ENCODE data around the gene YAE1.
"Not testable (repeated sequence)": the region's sequence is repeated elsewhere in the genome, so short reads cannot be mapped to it uniquely, and the experiment has no call there.

YAE1 gene, protein sequence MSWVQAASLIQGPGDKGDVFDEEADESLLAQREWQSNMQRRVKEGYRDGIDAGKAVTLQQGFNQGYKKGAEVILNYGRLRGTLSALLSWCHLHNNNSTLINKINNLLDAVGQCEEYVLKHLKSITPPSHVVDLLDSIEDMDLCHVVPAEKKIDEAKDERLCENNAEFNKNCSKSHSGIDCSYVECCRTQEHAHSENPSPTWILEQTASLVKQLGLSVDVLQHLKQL

DNA sequence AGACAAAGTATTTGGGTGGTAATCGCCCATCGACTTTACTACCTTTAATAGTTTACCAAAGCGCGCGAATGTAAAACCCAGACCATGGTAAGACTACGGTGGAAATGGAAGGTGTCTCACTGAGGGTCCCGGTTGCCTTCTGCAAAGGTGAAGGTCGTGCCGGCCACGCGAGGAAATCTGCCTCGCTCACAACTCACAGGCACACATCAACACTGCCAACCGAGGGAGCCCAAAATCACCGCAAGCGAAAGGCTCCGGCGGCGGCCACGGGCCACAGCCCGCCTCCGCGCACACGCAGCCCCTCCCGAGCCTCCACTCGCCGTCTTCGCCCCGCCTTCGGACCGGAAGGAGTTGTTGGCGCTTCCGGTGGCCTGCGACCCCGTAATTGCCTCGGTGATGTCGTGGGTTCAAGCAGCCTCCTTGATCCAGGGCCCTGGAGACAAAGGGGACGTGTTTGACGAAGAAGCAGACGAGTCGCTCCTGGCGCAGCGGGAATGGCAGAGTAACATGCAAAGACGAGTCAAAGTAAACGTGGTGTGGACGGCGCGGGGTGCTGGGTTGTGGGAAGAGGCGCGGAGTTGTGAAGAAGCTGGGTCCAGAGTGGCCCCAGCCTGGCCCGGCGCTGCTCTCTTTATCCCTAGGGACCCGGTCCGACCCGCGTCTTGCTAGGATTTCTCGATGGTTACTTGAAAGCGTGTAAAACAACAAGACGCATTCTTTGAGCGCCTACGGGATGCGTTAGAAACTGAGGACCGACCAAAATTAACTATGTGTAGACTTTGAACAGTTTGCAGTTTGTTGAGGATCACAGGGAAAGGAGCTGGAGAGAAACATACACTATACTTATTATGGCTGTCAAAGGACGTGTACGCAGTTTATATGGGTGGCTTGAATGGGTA, at the start of gene YAE1:
Gene YAE1, plus strand, starts transcription at position 382 of the 899 bp plus-strand sequence. Its CDS starts 15 bp downstream, at position 397.
- DNase-seq (ENCODE audit: low spot score): peak; percentile 76

GRCh38 chr7:39516498-39516897, 49.7 kb upstream of the YAE1 start:
- DNase-seq (ENCODE audit: low spot score): no peak

GRCh38 chr7:39517240-39517639, 49.0 kb upstream of the YAE1 start:
- DNase-seq (ENCODE audit: low spot score): no peak

DNA sequence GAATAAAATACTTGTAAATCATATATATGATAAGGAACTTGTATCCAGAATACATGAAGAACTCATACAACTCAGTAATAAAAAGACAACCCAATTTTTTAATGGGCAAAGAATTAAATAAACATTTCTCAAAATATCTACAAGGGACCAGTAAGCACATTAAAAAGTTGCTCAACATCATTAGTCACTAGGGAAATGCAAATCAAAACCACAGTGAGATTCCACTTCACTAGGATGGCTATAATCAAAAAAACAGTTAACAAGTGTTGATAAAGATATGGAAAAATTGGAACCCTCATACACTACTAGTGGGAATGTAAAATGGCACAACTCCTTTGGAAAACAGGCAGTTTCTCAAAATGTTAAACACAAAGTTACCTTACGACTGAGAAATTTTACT, 40.3 kb upstream of the YAE1 start:
- DNase-seq (ENCODE audit: low spot score): no peak

- DNase-seq (ENCODE audit: low spot score): no peak
These were observed 39.5 kb upstream of the YAE1 start for GRCh38 chr7:39526666-39527065.

DNA sequence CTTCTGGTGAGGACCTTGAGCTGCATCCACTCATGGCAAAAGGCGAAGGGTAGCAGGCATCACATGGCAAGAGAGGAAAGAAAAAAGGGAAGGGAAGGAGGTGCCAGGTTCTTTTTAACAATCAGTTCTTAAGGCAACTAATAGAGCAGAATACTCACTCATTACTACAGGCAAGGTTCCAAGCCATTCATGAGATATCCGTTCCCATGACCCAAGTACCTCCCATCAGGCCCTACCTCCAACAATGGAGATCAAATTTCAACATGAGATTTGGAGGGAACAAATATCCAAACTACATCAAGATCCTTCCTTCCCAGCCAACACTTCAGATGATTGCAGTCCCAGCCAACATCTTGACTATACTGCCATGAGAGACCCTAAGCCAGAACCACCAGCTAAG, 38.9 kb upstream of the YAE1 start:
- no peak for DNase-seq (ENCODE audit: low spot score)

- no peak for DNase-seq (ENCODE audit: low spot score)
These were observed 38.3 kb upstream of the YAE1 start for GRCh38 chr7:39527951-39528350.

DNA sequence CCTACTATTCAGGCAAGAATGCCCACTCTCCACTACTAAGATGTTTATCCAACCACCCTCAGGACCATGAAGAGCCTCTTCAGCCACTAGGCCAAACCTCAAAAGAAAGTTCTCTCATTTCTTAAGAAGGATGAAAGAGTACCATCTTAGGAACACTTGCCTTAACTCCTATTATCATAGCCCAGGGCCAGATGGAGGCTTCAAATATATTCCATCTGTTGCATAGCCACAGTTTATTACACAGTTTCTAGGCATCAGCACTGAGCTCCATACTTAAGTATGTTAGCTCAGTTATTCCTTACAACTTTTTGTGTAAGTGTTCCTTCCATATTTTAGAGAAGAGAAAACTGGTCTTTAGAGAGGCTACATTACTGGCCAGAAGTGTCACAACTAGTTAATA, 37.4 kb upstream of the YAE1 start:
- DNase-seq (ENCODE audit: low spot score): no peak

DNA sequence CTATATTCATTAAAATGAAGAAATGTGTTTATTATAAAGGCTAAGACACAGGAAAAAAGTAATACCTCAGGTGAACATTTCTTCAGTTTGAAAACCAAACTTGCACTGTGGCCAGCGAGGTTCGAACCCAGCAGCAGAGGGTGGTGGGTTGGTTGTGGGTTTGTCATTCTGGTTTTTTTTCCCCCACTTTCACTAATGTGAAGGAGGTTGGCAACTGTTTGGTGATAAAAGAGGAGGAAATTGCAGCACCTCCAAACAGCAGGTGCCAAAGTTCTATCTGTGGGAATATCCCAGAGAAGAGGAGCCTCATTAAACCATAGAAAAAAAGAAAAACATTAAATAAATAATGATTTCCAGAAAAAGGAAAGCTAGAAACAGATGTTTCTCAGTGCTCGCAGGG, 36.6 kb upstream of the YAE1 start:
- no peak for DNase-seq (ENCODE audit: low spot score)

- no peak for DNase-seq (ENCODE audit: low spot score)
These were observed 35.2 kb upstream of the YAE1 start for GRCh38 chr7:39530971-39531370.

DNA sequence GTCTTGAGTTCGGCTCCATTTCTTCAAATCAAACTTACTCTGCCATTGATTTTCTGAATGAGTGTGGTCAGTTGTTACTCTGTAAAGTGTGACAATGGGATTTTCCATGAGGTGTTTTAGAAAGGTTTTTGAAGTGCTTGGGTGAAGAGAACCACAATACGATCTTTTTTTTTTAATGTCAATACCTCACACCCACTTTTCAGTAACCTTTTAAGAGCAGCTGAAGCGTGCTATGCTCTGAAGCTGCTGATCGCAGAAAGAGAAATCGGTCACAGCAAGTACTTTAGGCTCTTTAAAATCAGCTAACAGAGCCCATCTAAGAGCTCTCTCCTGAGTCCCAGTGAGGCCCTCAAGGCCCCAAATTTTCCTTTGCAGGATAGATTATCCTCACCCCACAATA, 34.4 kb upstream of the YAE1 start:
- no peak for DNase-seq (ENCODE audit: low spot score)

GRCh38 chr7:39532832-39533231, 33.4 kb upstream of the YAE1 start:
- DNase-seq (ENCODE audit: low spot score): no peak

GRCh38 chr7:39534599-39534998, 31.6 kb upstream of the YAE1 start:
- DNase-seq (ENCODE audit: low spot score): no peak

- no peak for DNase-seq (ENCODE audit: low spot score)
These were observed 31.1 kb upstream of the YAE1 start for GRCh38 chr7:39535064-39535463.

DNA sequence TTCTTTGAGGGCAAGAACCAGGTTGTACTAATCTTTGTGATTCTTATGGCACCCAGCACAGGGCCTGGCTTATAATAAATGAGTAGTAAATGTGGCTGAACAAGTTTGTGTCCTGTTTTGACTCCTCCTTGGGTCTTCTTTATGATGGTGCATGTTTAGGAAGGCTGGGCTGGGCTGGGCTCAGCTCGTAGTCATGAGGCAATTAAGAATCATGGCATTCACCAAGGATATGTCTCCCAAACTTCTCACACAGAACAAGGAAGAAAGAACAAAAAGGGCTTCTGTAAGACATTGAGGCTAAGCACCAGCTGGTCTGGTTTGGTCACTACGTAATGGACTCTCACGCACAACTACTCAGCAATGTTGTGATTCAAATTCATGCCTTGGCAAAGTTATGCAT, 30.5 kb upstream of the YAE1 start:
- no peak for DNase-seq (ENCODE audit: low spot score)

DNA sequence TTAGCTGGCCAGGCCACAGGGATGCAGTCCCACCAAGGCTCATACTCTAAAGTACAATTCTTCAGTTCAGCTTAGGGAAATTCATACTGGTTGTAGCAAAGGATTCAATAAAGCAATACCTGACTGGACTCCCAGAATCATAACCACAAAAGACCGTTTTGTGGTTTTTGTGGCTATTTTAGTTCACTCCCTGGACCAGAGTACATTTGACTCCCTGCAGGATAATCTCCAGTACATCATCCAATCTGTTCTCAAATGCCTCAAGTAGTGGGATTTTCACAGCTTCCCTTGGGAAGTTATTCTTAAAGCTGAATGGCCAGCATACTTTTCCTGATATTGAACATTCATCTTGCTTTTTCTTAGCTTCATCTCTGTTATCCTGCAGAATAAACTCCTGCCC, 29.3 kb upstream of the YAE1 start:
- DNase-seq (ENCODE audit: low spot score): no peak

- no peak for DNase-seq (ENCODE audit: low spot score)
These were observed 26.4 kb upstream of the YAE1 start for GRCh38 chr7:39539816-39540215.

DNA sequence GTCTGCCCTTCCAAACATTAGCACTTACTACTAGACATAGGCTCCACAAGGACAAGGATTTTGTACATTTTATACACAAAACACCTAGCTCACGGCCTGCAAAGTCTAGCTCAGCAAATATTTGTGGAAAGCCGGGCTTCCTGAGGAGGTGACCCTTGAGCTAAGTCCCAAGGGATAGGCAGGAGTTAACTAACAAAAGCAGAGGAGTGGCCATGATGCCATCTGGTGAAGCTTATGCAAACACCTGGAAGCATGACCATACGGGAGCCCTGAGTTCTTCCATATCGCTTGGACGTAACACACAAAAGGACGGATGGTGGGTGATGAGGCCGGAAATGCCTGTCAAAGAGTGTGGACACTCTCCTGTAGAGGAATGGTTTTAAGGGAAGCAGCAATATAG, 25.9 kb upstream of the YAE1 start:
- no peak for DNase-seq (ENCODE audit: low spot score)

DNA sequence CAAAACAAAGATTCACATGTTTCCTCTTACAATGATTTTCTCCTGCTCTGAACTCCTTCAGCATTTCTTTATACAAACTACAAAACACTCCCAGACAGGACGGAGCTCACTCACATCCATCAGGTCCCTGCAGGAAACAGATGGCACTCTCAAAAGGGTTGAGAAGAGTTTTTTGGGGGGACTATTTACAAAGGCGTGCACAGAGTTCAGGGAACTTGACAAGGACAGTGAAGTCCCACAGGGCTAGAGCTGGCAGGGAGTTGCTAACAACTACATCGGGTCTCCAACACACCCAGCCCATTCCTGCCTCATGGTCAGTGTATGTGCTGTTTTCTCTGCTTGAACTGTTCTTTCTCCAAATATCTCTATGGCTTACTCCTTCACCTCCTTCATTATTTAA, 24.7 kb upstream of the YAE1 start:
- DNase-seq (ENCODE audit: low spot score): no peak

- not testable (repeated sequence) for DNase-seq (ENCODE audit: low spot score)
These were observed 21.4 kb upstream of the YAE1 start for GRCh38 chr7:39544774-39545173.

DNA sequence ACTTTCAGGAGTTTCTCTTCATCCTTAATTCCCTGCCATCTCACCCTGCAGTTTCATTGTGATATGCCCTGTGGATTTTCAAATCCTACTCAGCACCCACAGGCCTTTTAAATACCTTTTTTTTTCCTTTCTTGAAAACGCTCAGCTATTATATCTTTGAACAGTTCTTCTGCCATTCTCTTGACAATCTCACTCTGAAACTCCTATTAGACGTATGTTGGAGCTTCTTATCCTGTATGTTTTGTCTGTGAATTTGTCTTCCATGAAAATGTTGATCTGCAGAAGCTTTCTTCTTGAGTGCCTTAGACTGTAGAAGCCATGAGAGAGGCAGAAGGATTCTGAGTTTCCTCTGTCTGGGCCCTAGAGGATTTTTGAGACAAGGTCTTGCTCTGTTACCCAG, 18.9 kb upstream of the YAE1 start:
- no peak for DNase-seq (ENCODE audit: low spot score)

DNA sequence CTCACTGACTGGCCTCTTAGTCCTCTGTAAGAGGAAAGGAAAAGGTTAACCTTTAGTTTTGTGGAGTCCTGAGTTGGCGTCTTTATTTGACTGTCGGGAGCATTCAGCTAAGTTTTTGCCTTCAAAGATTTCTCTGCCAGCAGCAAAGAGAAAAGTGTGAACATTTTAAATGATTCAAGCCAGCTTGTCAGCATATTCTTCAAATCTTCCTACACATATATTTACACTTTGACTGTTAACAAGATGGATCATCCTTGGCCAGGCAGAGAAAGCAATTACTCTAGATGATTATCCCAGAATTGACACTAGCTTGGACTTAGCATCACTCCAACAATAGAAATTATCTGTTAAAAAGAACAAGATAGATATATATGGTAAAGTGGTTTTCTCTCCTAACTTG, 15.8 kb upstream of the YAE1 start:
- DNase-seq (ENCODE audit: low spot score): no peak

- DNase-seq (ENCODE audit: low spot score): no peak
These were observed 12.8 kb upstream of the YAE1 start for GRCh38 chr7:39553436-39553835.
